ENCODE results near the gene PLCXD3.

DNA sequence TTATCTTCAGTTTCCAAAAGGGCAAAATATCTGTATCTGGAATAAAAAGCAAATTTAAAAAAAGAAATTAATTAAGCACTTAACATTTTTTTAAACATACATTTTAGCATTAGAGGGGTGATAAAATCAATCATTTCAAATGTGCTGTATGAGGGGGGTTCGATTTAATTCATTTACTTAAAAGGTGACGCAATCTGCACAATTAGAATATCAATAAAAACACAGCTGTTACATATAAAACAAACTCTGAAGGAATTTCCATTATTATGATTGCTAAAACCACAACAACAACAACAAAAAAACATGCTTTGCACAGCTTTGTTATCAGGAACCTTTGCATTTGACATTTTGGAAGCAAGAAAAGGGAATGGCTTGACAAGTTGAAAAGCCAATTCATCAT, 225.5 kb downstream of the PLCXD3 start:
- TF ChIP-seq, protein P1, sequence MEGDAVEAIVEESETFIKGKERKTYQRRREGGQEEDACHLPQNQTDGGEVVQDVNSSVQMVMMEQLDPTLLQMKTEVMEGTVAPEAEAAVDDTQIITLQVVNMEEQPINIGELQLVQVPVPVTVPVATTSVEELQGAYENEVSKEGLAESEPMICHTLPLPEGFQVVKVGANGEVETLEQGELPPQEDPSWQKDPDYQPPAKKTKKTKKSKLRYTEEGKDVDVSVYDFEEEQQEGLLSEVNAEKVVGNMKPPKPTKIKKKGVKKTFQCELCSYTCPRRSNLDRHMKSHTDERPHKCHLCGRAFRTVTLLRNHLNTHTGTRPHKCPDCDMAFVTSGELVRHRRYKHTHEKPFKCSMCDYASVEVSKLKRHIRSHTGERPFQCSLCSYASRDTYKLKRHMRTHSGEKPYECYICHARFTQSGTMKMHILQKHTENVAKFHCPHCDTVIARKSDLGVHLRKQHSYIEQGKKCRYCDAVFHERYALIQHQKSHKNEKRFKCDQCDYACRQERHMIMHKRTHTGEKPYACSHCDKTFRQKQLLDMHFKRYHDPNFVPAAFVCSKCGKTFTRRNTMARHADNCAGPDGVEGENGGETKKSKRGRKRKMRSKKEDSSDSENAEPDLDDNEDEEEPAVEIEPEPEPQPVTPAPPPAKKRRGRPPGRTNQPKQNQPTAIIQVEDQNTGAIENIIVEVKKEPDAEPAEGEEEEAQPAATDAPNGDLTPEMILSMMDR (conservative IDR thresholded peaks at IDR 0.05; ENCODE audit: low read depth, low read length) = no peak
- TF ChIP-seq MAZ (IDR thresholded peaks at IDR 0.05; ENCODE audit: borderline replicate concordance, low read depth, low read length) (no peak), POLR2A (IDR thresholded peaks at IDR 0.05; ENCODE audit: low read depth, low read length) (no peak), SMC3 (IDR thresholded peaks at IDR 0.05; ENCODE audit: low read depth, low read length) (no peak), BHLHE40 (IDR thresholded peaks at IDR 0.05; ENCODE audit: low read depth, low read length) (no peak), USF2 (IDR thresholded peaks at IDR 0.05; ENCODE audit: low read depth, low read length) (no peak), FOS (IDR thresholded peaks at IDR 0.05; ENCODE audit: low read depth, low read length) (no peak), RFX5 (IDR thresholded peaks at IDR 0.05; ENCODE audit: low read depth, low read length) (no peak), RAD21 (IDR thresholded peaks at IDR 0.05; ENCODE audit: low read length) (no peak), ELK1 (IDR thresholded peaks at IDR 0.05; ENCODE audit: borderline replicate concordance, low read depth, low read length) (no peak), RCOR1 (IDR thresholded peaks at IDR 0.05; ENCODE audit: insufficient replicate concordance, low read length) (no peak), MXI1 (IDR thresholded peaks at IDR 0.05; ENCODE audit: borderline replicate concordance, low read depth, low read length) (no peak), MAFK (IDR thresholded peaks at IDR 0.05; ENCODE audit: low read depth, low read length) (no peak), CEBPB (IDR thresholded peaks at IDR 0.05; ENCODE audit: low read depth, low read length) (0 out of 2 replicates have a peak, but pooled peaks have one; percentile 8)

Data from IMR-90 (cell line).